ENCODE results near the gene SBNO2. TPM values are rescaled to one million over a fixed set of nuclear protein-coding genes. Genes with fewer than 3 reads are reported as not detected.
A peak's percentile ranks its signal among the peaks of the same experiment; 100 is the strongest.

Gene SBNO2
- total RNA-seq, 1 experiment from 2014 or later = 97.8 TPM

GRCh38 chr19:1105008-1105872 lies 68.8 kb downstream of the SBNO2 start:
- no peaks in the 10 kb centered on the region for H3K27me3 Mint-ChIP-seq (ENCODE audit: unreplicated experiment)
- CTCF ChIA-PET = no interaction called here
- no peak for TF ChIP-seq CTCF (IDR thresholded peaks at IDR 0.05; ENCODE audit: unreplicated experiment)
- no peaks in the 10 kb centered on the region for H3K4me1 Mint-ChIP-seq (ENCODE audit: low read depth, unreplicated experiment)
- no peak for DNase-seq
- BruUV-seq (replicated peaks) = no TSS peak
- no peak overlapping the region for H3K27ac Mint-ChIP-seq (ENCODE audit: unreplicated experiment)
- peaks cover 60% of the 10 kb centered on the region for H3K36me3 Mint-ChIP-seq (ENCODE audit: insufficient read depth, unreplicated experiment)
- peak overlapping the region; percentile 50 for H3K4me3 Mint-ChIP-seq (ENCODE audit: low read depth, unreplicated experiment)
- H3K9me3 Mint-ChIP-seq (ENCODE audit: low read depth, unreplicated experiment) = no peaks in the 10 kb centered on the region
- intact Hi-C loops (cut with micrococcal nuclease; ENCODE audit: unreplicated experiment) = no loop called here

GRCh38 chr19:1104311-1105007 lies 69.6 kb downstream of the SBNO2 start:
- Mint-ChIP-seq H3K27me3 (ENCODE audit: unreplicated experiment) (no peaks in the 10 kb centered on the region), H3K36me3 (ENCODE audit: insufficient read depth, unreplicated experiment) (peaks cover 67% of the 10 kb centered on the region), H3K27ac (ENCODE audit: unreplicated experiment) (no peak overlapping the region), H3K9me3 (ENCODE audit: low read depth, unreplicated experiment) (no peaks in the 10 kb centered on the region), H3K4me1 (ENCODE audit: low read depth, unreplicated experiment) (no peaks in the 10 kb centered on the region), H3K4me3 (ENCODE audit: low read depth, unreplicated experiment) (peak overlapping the region; percentile 50)
- TF ChIP-seq CTCF (IDR thresholded peaks at IDR 0.05; ENCODE audit: unreplicated experiment) = no peak
- peak; percentile 78 for DNase-seq
- intact Hi-C loops (cut with micrococcal nuclease; ENCODE audit: unreplicated experiment) = loop anchor here (5.0 kb wide), 1 partner anchor 78 kb away; no protein-coding TSS in a partner anchor
- no TSS peak for BruUV-seq (replicated peaks)
- CTCF ChIA-PET = interaction anchor here (0.9 kb wide), 1 partner anchor 78 kb away, joined by 5 read pairs; the partner anchor contains the start of gene CNN2

GRCh38 chr19:1103708-1104310 lies 70.3 kb downstream of the SBNO2 start, which contains the start of gene GPX4:
TSS of gene GPX4 (plus strand) at chr19:1103994. CDS start at chr19:1104044, 50 bp downstream.
- no peaks in the 10 kb centered on the region for H3K9me3 Mint-ChIP-seq (ENCODE audit: low read depth, unreplicated experiment)
- TF ChIP-seq CTCF (IDR thresholded peaks at IDR 0.05; ENCODE audit: unreplicated experiment) = no peak
- CTCF ChIA-PET = interaction anchor here (0.9 kb wide), 1 partner anchor 77 kb away, joined by 5 read pairs; the partner anchor contains the start of gene CNN2
- intact Hi-C loops (cut with micrococcal nuclease; ENCODE audit: unreplicated experiment) = loop anchor here (5.0 kb wide), 1 partner anchor 78 kb away; no protein-coding TSS in a partner anchor
- peak within 1 kb of the TSS; percentile 44 for H3K27ac Mint-ChIP-seq (ENCODE audit: unreplicated experiment)
- H3K4me1 Mint-ChIP-seq (ENCODE audit: low read depth, unreplicated experiment) = peaks cover 4% of the 10 kb centered on the region
- H3K36me3 Mint-ChIP-seq (ENCODE audit: insufficient read depth, unreplicated experiment) = peaks cover 71% of the 10 kb centered on the region
- H3K27me3 Mint-ChIP-seq (ENCODE audit: unreplicated experiment) = no peaks in the 10 kb centered on the region
- no TSS peak for BruUV-seq (replicated peaks)
- peak; percentile 94 for DNase-seq
- H3K4me3 Mint-ChIP-seq (ENCODE audit: low read depth, unreplicated experiment) = peak within 1 kb of the TSS; percentile 50

- H3K4me1 Mint-ChIP-seq (ENCODE audit: low read depth, unreplicated experiment) = peaks cover 10% of the 10 kb centered on the region
- CTCF ChIA-PET = no interaction called here
- no peak for TF ChIP-seq CTCF (IDR thresholded peaks at IDR 0.05; ENCODE audit: unreplicated experiment)
- H3K27ac Mint-ChIP-seq (ENCODE audit: unreplicated experiment) = peak overlapping the region; percentile 44
- BruUV-seq (replicated peaks) = TSS peak; percentile 94
- peak overlapping the region; percentile 46 for H3K4me3 Mint-ChIP-seq (ENCODE audit: low read depth, unreplicated experiment)
- peaks cover 75% of the 10 kb centered on the region for H3K36me3 Mint-ChIP-seq (ENCODE audit: insufficient read depth, unreplicated experiment)
- H3K27me3 Mint-ChIP-seq (ENCODE audit: unreplicated experiment) = no peaks in the 10 kb centered on the region
- no peaks in the 10 kb centered on the region for H3K9me3 Mint-ChIP-seq (ENCODE audit: low read depth, unreplicated experiment)
- intact Hi-C loops (cut with micrococcal nuclease; ENCODE audit: unreplicated experiment) = loop anchor here (5.0 kb wide), 1 partner anchor 79 kb away; no protein-coding TSS in a partner anchor
- DNase-seq = no peak
Observed at GRCh38 chr19:1103132-1103707, 70.8 kb downstream of the SBNO2 start.
